IMR-90 (cell line): ENCODE measurements around the gene ITGA3. TPM values are rescaled to one million over a fixed set of nuclear protein-coding genes. Genes with fewer than 3 reads are reported as not detected.

Experiments
- ATAC-seq: fragments of 200-7000 bp; cut with Tn5 transposase; 2 replicates; pipeline ENCODE4 v1.9.1; 2020; ENCODE audit warnings: low read depth, mild to moderate bottlenecking, moderate library complexity
- BruUV-seq: library from RNA; stranded (reverse); fragments of 400-500 nt; replicated peaks from 2 replicates; lab custom pipeline; 2021; lab: Mats Ljungman, UMichigan
- CTCF ChIA-PET: fragments of 300-600 bp; formaldehyde crosslinking; extraction: SDS; loops from one replicate; lab custom pipeline; 2021; ENCODE audit warnings: antibody characterized with exemption; lab: Yijun Ruan, JAX
- POLR2A ChIA-PET: fragments of 300-600 bp; sonication (Branson Sonifier 250); formaldehyde crosslinking; loops from one replicate; lab custom pipeline; 2022; ENCODE audit warnings: antibody characterized with exemption; ENCODE audit not compliant: unreplicated experiment; lab: Charles Lee
- DNase-seq: peaks from one replicate; pipeline ENCODE4 v3.0.0; 2013
- H2AFZ ChIP-seq: replicated peaks from 2 replicates; pipeline ENCODE3; 2013; ENCODE audit warnings: low read length, mild to moderate bottlenecking; ENCODE audit not compliant: poor library complexity
- H2AK5ac ChIP-seq: 2 replicates; pipeline ENCODE4 v1.6.1; 2013; ENCODE audit warnings: low read depth, low read length, inconsistent platforms
- H2AK9ac ChIP-seq: replicated peaks from 2 replicates; pipeline ENCODE3; 2013; ENCODE audit warnings: mild to moderate bottlenecking, low read depth, low read length, moderate library complexity; ENCODE audit not compliant: poor library complexity
- H2BK120ac ChIP-seq: 2 replicates; pipeline ENCODE4 v1.6.1; 2013; ENCODE audit warnings: low read depth, low read length, inconsistent platforms
- H2BK15ac ChIP-seq: 3 replicates; pipeline ENCODE4 v1.6.1; 2013; ENCODE audit warnings: low read depth, low read length, inconsistent platforms
- H2BK20ac ChIP-seq: 2 replicates; pipeline ENCODE4 v1.6.1; 2013; ENCODE audit warnings: low read depth, mild to moderate bottlenecking, inconsistent platforms, low read length, moderate library complexity
- H2BK5ac ChIP-seq: 2 replicates; pipeline ENCODE4 v1.6.1; 2013; ENCODE audit warnings: mild to moderate bottlenecking, low read depth, low read length, inconsistent platforms; ENCODE audit not compliant: poor library complexity, severe bottlenecking
- H3K14ac ChIP-seq: replicated peaks from 2 replicates; pipeline ENCODE4 v1.6.1; 2013; ENCODE audit warnings: low read depth, low read length, inconsistent platforms
- H3K18ac ChIP-seq: 2 replicates; pipeline ENCODE4 v1.6.1; 2013; ENCODE audit warnings: low read depth, low read length, control low read depth
- H3K23ac ChIP-seq: 2 replicates; pipeline ENCODE4 v1.6.1; 2013; ENCODE audit warnings: low read depth, low read length, inconsistent platforms
- H3K27ac ChIP-seq: 2 replicates; pipeline ENCODE4 v1.5.1; 2013; ENCODE audit warnings: mild to moderate bottlenecking, control low read depth, low read length; ENCODE audit not compliant: insufficient read depth
- H3K27me3 ChIP-seq: 2 replicates; pipeline ENCODE4 v1.6.1; 2013; ENCODE audit warnings: low read length; ENCODE audit not compliant: control insufficient read depth, insufficient read depth
- H3K36me3 ChIP-seq: 2 replicates; pipeline ENCODE4 v1.6.1; 2013; ENCODE audit warnings: low read length, mixed read lengths; ENCODE audit not compliant: control insufficient read depth, insufficient read depth
- H3K4ac ChIP-seq: 2 replicates; pipeline ENCODE4 v1.6.1; 2013; ENCODE audit warnings: low read depth, low read length, inconsistent platforms
- H3K4me1 ChIP-seq: 2 replicates; pipeline ENCODE4 v1.6.1; 2013; ENCODE audit warnings: low read length, mixed read lengths; ENCODE audit not compliant: control insufficient read depth, insufficient read depth
- H3K4me2 ChIP-seq: 2 replicates; pipeline ENCODE4 v1.6.1; 2013; ENCODE audit warnings: low read depth, mild to moderate bottlenecking, control low read depth, low read length, moderate library complexity
- H3K4me3 ChIP-seq: 2 replicates; pipeline ENCODE4 v1.5.1; 2013; ENCODE audit warnings: low read depth, mild to moderate bottlenecking, control low read depth, low read length, moderate library complexity; ENCODE audit not compliant: insufficient read depth
- H3K56ac ChIP-seq: 2 replicates; pipeline ENCODE4 v1.6.1; 2013; ENCODE audit warnings: low read length, inconsistent platforms; ENCODE audit not compliant: insufficient read depth; ENCODE audit errors: extremely low read depth
- H3K79me1 ChIP-seq, 2 experiments: 2 replicates each; pipeline ENCODE4 v1.6.1; 2013; ENCODE audit warnings: low read length in 2 of 2, inconsistent platforms in 1 of 2, low read depth in 1 of 2
- H3K9ac ChIP-seq: 2 replicates; pipeline ENCODE4 v1.6.1; 2013; ENCODE audit warnings: low read depth, low read length, control low read depth
- H3K9me1 ChIP-seq: 2 replicates; pipeline ENCODE4 v1.6.1; 2013; ENCODE audit warnings: low read length, inconsistent platforms; ENCODE audit not compliant: insufficient read depth
- H3K9me3 ChIP-seq: 2 replicates; pipeline ENCODE4 v1.6.1; 2013; ENCODE audit warnings: low read length; ENCODE audit not compliant: control insufficient read depth, insufficient read depth
- H4K20me1 ChIP-seq: 2 replicates; pipeline ENCODE4 v1.6.1; 2013; ENCODE audit warnings: low read length, inconsistent platforms; ENCODE audit not compliant: insufficient read depth
- H4K5ac ChIP-seq: 2 replicates; pipeline ENCODE4 v1.6.1; 2013; ENCODE audit warnings: mild to moderate bottlenecking, low read depth, low read length, control low read depth
- H4K8ac ChIP-seq, 2 experiments: 2 replicates each; pipeline ENCODE4 v1.6.1; 2013; ENCODE audit warnings: low read depth in 2 of 2, low read length in 2 of 2, control low read depth in 1 of 2, inconsistent platforms in 1 of 2
- H4K91ac ChIP-seq: 2 replicates; pipeline ENCODE4 v1.6.1; 2013; ENCODE audit warnings: low read depth, low read length, inconsistent platforms; ENCODE audit not compliant: insufficient read depth
- BHLHE40 ChIP-seq: fragments of 150-350 bp; IDR thresholded peaks from 2 replicates; pipeline ENCODE4 v1.6.1; 2016; ENCODE audit warnings: mild to moderate bottlenecking, low read depth, low read length
- CEBPB ChIP-seq: IDR thresholded peaks from 2 replicates; pipeline ENCODE4 v1.6.1; 2012; ENCODE audit warnings: low read depth, low read length, improper control_type of control experiment
- CTCF ChIP-seq: conservative IDR thresholded peaks from 2 replicates; pipeline ENCODE4 v1.5.1; 2012; ENCODE audit warnings: mild to moderate bottlenecking, low read depth, low read length, improper control_type of control experiment
- ELK1 ChIP-seq: fragments of 150-350 bp; IDR thresholded peaks from 2 replicates; pipeline ENCODE4 v1.6.1; 2016; ENCODE audit warnings: low read depth, mild to moderate bottlenecking, low read length, moderate library complexity, borderline replicate concordance
- MAFK ChIP-seq: IDR thresholded peaks from 2 replicates; pipeline ENCODE4 v1.6.1; 2012; ENCODE audit warnings: low read depth, low read length, improper control_type of control experiment
- MAZ ChIP-seq: IDR thresholded peaks from 2 replicates; pipeline ENCODE4 v1.6.1; 2012; ENCODE audit warnings: low read depth, mild to moderate bottlenecking, low read length, improper control_type of control experiment, moderate library complexity, borderline replicate concordance
- MXI1 ChIP-seq: IDR thresholded peaks from 2 replicates; pipeline ENCODE4 v1.6.1; 2012; ENCODE audit warnings: low read depth, mild to moderate bottlenecking, low read length, moderate library complexity, borderline replicate concordance
- POLR2A ChIP-seq: IDR thresholded peaks from 2 replicates; pipeline ENCODE4 v1.6.1; 2012; ENCODE audit warnings: mild to moderate bottlenecking, low read depth, low read length
- RFX5 ChIP-seq: IDR thresholded peaks from 2 replicates; pipeline ENCODE4 v1.8.0; 2012; ENCODE audit warnings: low read depth, mild to moderate bottlenecking, low read length, moderate library complexity
- SMC3 ChIP-seq: fragments of 150-350 bp; IDR thresholded peaks from 2 replicates; pipeline ENCODE4 v1.6.1; 2016; ENCODE audit warnings: low read depth, mild to moderate bottlenecking, antibody characterized with exemption, low read length, moderate library complexity
- USF2 ChIP-seq: fragments of 150-350 bp; IDR thresholded peaks from 2 replicates; pipeline ENCODE4 v1.6.1; 2017; ENCODE audit warnings: mild to moderate bottlenecking, antibody characterized with exemption, low read length, low read depth
- WGBS, 2 experiments: methylation state at CpG; one replicate each; pipeline versions ENCODE4 v1.1.5 to v1.1.7; 2013; ENCODE audit warnings: missing lambda C conversion rate in 2 of 2; ENCODE audit not compliant: insufficient read length in 1 of 2; ENCODE audit errors: extremely low coverage in 2 of 2; 5-methylcytosine and 5-hydroxymethylcytosine counted together
- dilution Hi-C: fragments of 300-500 bp; cut with HindIII; formaldehyde crosslinking; loops from one replicate; pipeline ENCODE4 v1.14.3; 2018; ENCODE audit warnings: low sequenced_read_pairs; ENCODE audit not compliant: unreplicated experiment
- in situ Hi-C: fragments of 300-500 bp; cut with MboI; formaldehyde crosslinking; loops from 3 replicates; pipeline ENCODE4 v1.14.3; 2019; ENCODE audit warnings: low sequenced_read_pairs, inconsistent platforms, mixed read lengths
- intact Hi-C: fragments of 100-400 bp; cut with micrococcal nuclease; formaldehyde crosslinking; loops from 2 replicates; pipeline ENCODE4 v1.10.0; 2022
- polyA plus RNA-seq, 3 experiments: library from polyadenylated mRNA; depleted of rRNA; stranded (reverse); fragments of >200 nt; gene quantifications; 2 replicates each; pipeline ENCODE4 v1.2.3, GENCODE V29; 2012; ENCODE audit warnings: low replicate concordance in 1 of 3
- total RNA-seq: library from RNA; depleted of rRNA; stranded (reverse); fragments of >200 nt; gene quantifications from 2 replicates; pipeline ENCODE4 v1.2.3, GENCODE V29; 2012

The ITGA3 gene
- total and polyA plus RNA-seq, 2 of the 4 experiments (the other 2 are of a cell fraction) = 78.0 to 202 TPM

GRCh38 chr17:50130559-50131305 is 74.8 kb downstream of the ITGA3 start (continued):
- no peak for TF ChIP-seq ELK1

GRCh38 chr17:50132104-50132794 is 76.3 kb downstream of the ITGA3 start:
- DNase-seq (no peak), ATAC-seq (no peak)
- H2BK15ac ChIP-seq = no peak overlapping the region
- no peak overlapping the region for H4K5ac ChIP-seq
- H3K14ac ChIP-seq = no peak overlapping the region
- dilution Hi-C loops (no loop called here), intact Hi-C loops (no loop called here), in situ Hi-C loops (no loop called here)
- peaks cover 22% of the 10 kb centered on the region for H4K20me1 ChIP-seq
- no peak overlapping the region for H3K4me2 ChIP-seq
- H3K4me1 ChIP-seq = peaks cover 20% of the 10 kb centered on the region
- H3K36me3 ChIP-seq = peaks cover 29% of the 10 kb centered on the region
- ChIA-PET CTCF (interaction anchor here (0.9 kb wide), 1 partner anchor 30 kb away, joined by 3 read pairs; no protein-coding TSS in a partner anchor), POLR2A (interaction anchor here (0.6 kb wide), 1 partner anchor 67 kb away, joined by 9 read pairs; no protein-coding TSS in a partner anchor)
- H3K56ac ChIP-seq = no peak overlapping the region
- H3K23ac ChIP-seq = no peak overlapping the region
- H3K79me1 ChIP-seq = peaks cover 9 to 52% of the 10 kb centered on the region in 2 experiments; a peak in 3 of 4 replicates
- no peak overlapping the region for H2BK5ac ChIP-seq
- no peak overlapping the region for H2AK5ac ChIP-seq
- no peak overlapping the region for H3K18ac ChIP-seq
- no peak overlapping the region; the same call in 1 of the 2 replicates for H3K4ac ChIP-seq
- no peak overlapping the region for H3K27ac ChIP-seq
- H4K8ac ChIP-seq = no peak overlapping the region
- WGBS, 2 experiments = no CpG with 5 or more reads among the region's 6 CpGs
- BruUV-seq = no TSS peak
- H2BK20ac ChIP-seq = no peak overlapping the region
- H2AK9ac ChIP-seq = peak overlapping the region; percentile 51
- H2BK120ac ChIP-seq = no peak overlapping the region
- no peak overlapping the region for H3K9ac ChIP-seq
- no peaks in the 10 kb centered on the region for H3K9me3 ChIP-seq
- no peak overlapping the region for H4K91ac ChIP-seq
- no peak overlapping the region for H2AFZ ChIP-seq
- H3K27me3 ChIP-seq = no peaks in the 10 kb centered on the region
- H3K9me1 ChIP-seq = peaks cover 12% of the 10 kb centered on the region
- no peak overlapping the region for H3K4me3 ChIP-seq
- TF ChIP-seq CEBPB (no peak), MAFK (no peak), POLR2A (no peak), RFX5 (no peak), SMC3 (no peak), USF2 (no peak), MAZ (no peak), BHLHE40 (no peak), CTCF (no peak), MXI1 (no peak)
